BLaER1 (cell line): ENCODE measurements around the gene VTN.

Source experiments
- H3K27ac ChIP-seq: shearing (Covaris generic); formaldehyde crosslinking; 2 replicates; pipeline ENCODE4 v1.8.1; 2022
- H3K27me3 ChIP-seq: shearing (Covaris generic); formaldehyde crosslinking; 2 replicates; pipeline ENCODE4 v1.8.1; 2022
- H3K36me3 ChIP-seq: shearing (Covaris generic); formaldehyde crosslinking; 2 replicates; pipeline ENCODE4 v1.8.1; 2022
- H3K4me1 ChIP-seq: shearing (Covaris generic); formaldehyde crosslinking; 2 replicates; pipeline ENCODE4 v1.8.1; 2022
- H3K4me2 ChIP-seq: shearing (Covaris generic); formaldehyde crosslinking; 2 replicates; pipeline ENCODE4 v1.8.1; 2022
- H3K4me3 ChIP-seq: shearing (Covaris generic); formaldehyde crosslinking; 2 replicates; pipeline ENCODE4 v1.8.1; 2022
- H3K9ac ChIP-seq: shearing (Covaris generic); formaldehyde crosslinking; 2 replicates; pipeline ENCODE4 v1.8.1; 2022
- H3K9me3 ChIP-seq: shearing (Covaris generic); formaldehyde crosslinking; 2 replicates; pipeline ENCODE4 v1.8.1; 2022
- H4K20me1 ChIP-seq: shearing (Covaris generic); formaldehyde crosslinking; 2 replicates; pipeline ENCODE4 v1.8.1; 2022
- Cebpa-rat ChIP-seq: shearing (Covaris generic); IDR thresholded peaks from 2 replicates; pipeline ENCODE4 v1.8.1; 2022

Gene VTN

GRCh38 chr17:28405632-28406472 is 35.7 kb upstream of the VTN start, which contains the start of gene SLC46A1:
Gene SLC46A1, minus strand, starts transcription at chr17:28406212. Its CDS starts 98 bp downstream, at chr17:28406114.
- peak within 1 kb of the TSS; percentile 81 for H3K4me3 ChIP-seq
- H4K20me1 ChIP-seq = no peaks in the 10 kb centered on the region
- H3K27ac ChIP-seq = peak within 1 kb of the TSS; percentile 74
- H3K4me1 ChIP-seq = peaks cover 28% of the 10 kb centered on the region
- no peaks in the 10 kb centered on the region; the same call in 1 of the 2 replicates for H3K27me3 ChIP-seq
- no peaks in the 10 kb centered on the region for H3K36me3 ChIP-seq
- no peaks in the 10 kb centered on the region for H3K9me3 ChIP-seq
- peak within 1 kb of the TSS; percentile 78 for H3K9ac ChIP-seq
- TF ChIP-seq Cebpa-rat = no peak
- H3K4me2 ChIP-seq = peak within 1 kb of the TSS; percentile 89

GRCh38 chr17:28404812-28405570 is 34.9 kb upstream of the VTN start:
- H3K9me3 ChIP-seq = no peaks in the 10 kb centered on the region
- H4K20me1 ChIP-seq = no peaks in the 10 kb centered on the region
- H3K4me1 ChIP-seq = peaks cover 28% of the 10 kb centered on the region
- H3K27me3 ChIP-seq = no peaks in the 10 kb centered on the region; the same call in 1 of the 2 replicates
- H3K4me2 ChIP-seq = peak overlapping the region; percentile 89
- TF ChIP-seq Cebpa-rat = no peak
- peak overlapping the region; percentile 78 for H3K9ac ChIP-seq
- peak overlapping the region; percentile 81 for H3K4me3 ChIP-seq
- H3K36me3 ChIP-seq = peaks cover 7% of the 10 kb centered on the region
- peak overlapping the region; percentile 74; the same call in 1 of the 2 replicates for H3K27ac ChIP-seq

- Histone ChIP-seq H3K9me3 (no peaks in the 10 kb centered on the region), H3K36me3 (peaks cover 12% of the 10 kb centered on the region), H3K4me1 (peaks cover 28% of the 10 kb centered on the region)
Measured at GRCh38 chr17:28404461-28404811, 34.3 kb upstream of the VTN start.

GRCh38 chr17:28404007-28404406 is 33.9 kb upstream of the VTN start:
- Histone ChIP-seq H3K4me1 (peaks cover 30% of the 10 kb centered on the region), H3K27ac (no peak overlapping the region), H3K27me3 (no peaks in the 10 kb centered on the region; the same call in 1 of the 2 replicates), H4K20me1 (no peaks in the 10 kb centered on the region), H3K9me3 (no peaks in the 10 kb centered on the region), H3K36me3 (peaks cover 15% of the 10 kb centered on the region), H3K4me3 (no peak overlapping the region), H3K9ac (no peak overlapping the region), H3K4me2 (peak overlapping the region; percentile 19; the same call in 1 of the 2 replicates)
- TF ChIP-seq Cebpa-rat = no peak

More at GRCh38 chr17:28404461-28404811, 34.3 kb upstream of the VTN start:
- peak overlapping the region; percentile 89 for H3K4me2 ChIP-seq
- no peak for TF ChIP-seq Cebpa-rat
- H4K20me1 ChIP-seq = no peaks in the 10 kb centered on the region
- no peaks in the 10 kb centered on the region; the same call in 1 of the 2 replicates for H3K27me3 ChIP-seq
- H3K27ac ChIP-seq = no peak overlapping the region
- no peak overlapping the region for H3K9ac ChIP-seq
- no peak overlapping the region for H3K4me3 ChIP-seq

- no peaks in the 10 kb centered on the region for H4K20me1 ChIP-seq
- no peaks in the 10 kb centered on the region for H3K9me3 ChIP-seq
- H3K36me3 ChIP-seq = peaks cover 20% of the 10 kb centered on the region
- TF ChIP-seq Cebpa-rat = no peak
- no peaks in the 10 kb centered on the region; the same call in 1 of the 2 replicates for H3K27me3 ChIP-seq
- H3K4me3 ChIP-seq = no peak overlapping the region
- peaks cover 41% of the 10 kb centered on the region for H3K4me1 ChIP-seq
- no peak overlapping the region for H3K9ac ChIP-seq
- H3K27ac ChIP-seq = no peak overlapping the region
- H3K4me2 ChIP-seq = no peak overlapping the region
Measured at GRCh38 chr17:28402844-28403243, 32.7 kb upstream of the VTN start.

- no peak overlapping the region for H3K4me3 ChIP-seq
- TF ChIP-seq Cebpa-rat = no peak
- no peak overlapping the region for H3K4me2 ChIP-seq
- no peaks in the 10 kb centered on the region for H3K9me3 ChIP-seq
- H3K4me1 ChIP-seq = peaks cover 46% of the 10 kb centered on the region
- H3K27me3 ChIP-seq = no peaks in the 10 kb centered on the region; the same call in 1 of the 2 replicates
- H3K9ac ChIP-seq = no peak overlapping the region
- no peaks in the 10 kb centered on the region for H4K20me1 ChIP-seq
- peaks cover 26% of the 10 kb centered on the region for H3K36me3 ChIP-seq
- no peak overlapping the region for H3K27ac ChIP-seq
Measured at GRCh38 chr17:28402224-28402630, 32.1 kb upstream of the VTN start.

GRCh38 chr17:28399808-28400207 is 29.7 kb upstream of the VTN start:
- Histone ChIP-seq H3K27me3 (no peaks in the 10 kb centered on the region), H3K4me2 (no peak overlapping the region), H4K20me1 (no peaks in the 10 kb centered on the region), H3K36me3 (peaks cover 50% of the 10 kb centered on the region), H3K27ac (no peak overlapping the region), H3K9ac (no peak overlapping the region), H3K4me1 (peaks cover 34% of the 10 kb centered on the region), H3K4me3 (no peak overlapping the region), H3K9me3 (no peaks in the 10 kb centered on the region)
- TF ChIP-seq Cebpa-rat = no peak

- peak overlapping the region; percentile 64 for H3K9ac ChIP-seq
- no peaks in the 10 kb centered on the region for H3K9me3 ChIP-seq
- no peaks in the 10 kb centered on the region for H3K27me3 ChIP-seq
- peaks cover 24% of the 10 kb centered on the region for H3K4me1 ChIP-seq
- peaks cover 64% of the 10 kb centered on the region for H3K36me3 ChIP-seq
- peak overlapping the region; percentile 65 for H3K4me2 ChIP-seq
- peak overlapping the region; percentile 64 for H3K27ac ChIP-seq
- TF ChIP-seq Cebpa-rat = no peak
- no peaks in the 10 kb centered on the region for H4K20me1 ChIP-seq
- no peak overlapping the region for H3K4me3 ChIP-seq
Measured at GRCh38 chr17:28398280-28398981, 28.3 kb upstream of the VTN start.

- H3K27ac ChIP-seq = peak overlapping the region; percentile 64
- peak overlapping the region; percentile 65 for H3K4me2 ChIP-seq
- TF ChIP-seq Cebpa-rat = no peak
- no peaks in the 10 kb centered on the region for H4K20me1 ChIP-seq
- H3K9ac ChIP-seq = peak overlapping the region; percentile 64
- H3K27me3 ChIP-seq = no peaks in the 10 kb centered on the region
- no peaks in the 10 kb centered on the region for H3K9me3 ChIP-seq
- peaks cover 71% of the 10 kb centered on the region for H3K36me3 ChIP-seq
- no peak overlapping the region for H3K4me3 ChIP-seq
- H3K4me1 ChIP-seq = peaks cover 18% of the 10 kb centered on the region
Measured at GRCh38 chr17:28397687-28398279, 27.7 kb upstream of the VTN start.
